K562 (cell line): ENCODE results near the gene WDR64. TPM values are rescaled to one million over a fixed set of nuclear protein-coding genes. Genes with fewer than 3 reads are reported as not detected.

Source experiments
- HMGN3 ChIP-seq: IDR thresholded peaks from 2 replicates; pipeline ENCODE4 v1.6.1; 2011; ENCODE audit warnings: borderline replicate concordance, low read depth, mild to moderate bottlenecking, mixed read lengths, low read length; ENCODE audit not compliant: insufficient read length; ENCODE audit errors: extremely low read depth
- LCOR ChIP-seq: sonication (generic); formaldehyde crosslinking; IDR thresholded peaks from 2 replicates; pipeline ENCODE4 v1.8.0; 2022; ENCODE audit warnings: mild to moderate bottlenecking, missing genetic modification reagents
- MAZ ChIP-seq, 2 experiments: fragments of 450-650 bp in 1 of 2; sonication (generic) in 1 of 2; formaldehyde crosslinking; IDR thresholded peaks in 1 of 2; conservative IDR thresholded peaks in 1 of 2; 2 replicates each; pipeline versions ENCODE4 v1.4.0 to v1.5.0; 2020; ENCODE audit warnings: mild to moderate bottlenecking in 1 of 2, missing genetic modification reagents in 1 of 2
- RCOR1 ChIP-seq, 2 experiments: IDR thresholded peaks; 2 replicates each; pipeline ENCODE4 v1.6.1; 2012; ENCODE audit warnings: low read depth in 2 of 2, low read length in 2 of 2, borderline replicate concordance in 1 of 2, improper control_type of control experiment in 1 of 2
- REST ChIP-seq, 2 experiments: fragments of 450-650 bp; formaldehyde crosslinking in 1 of 2; IDR thresholded peaks; 2 replicates each; pipeline versions ENCODE4 v1.4.0 to v1.6.1; 2014 to 2020; ENCODE audit warnings: mild to moderate bottlenecking in 2 of 2, borderline replicate concordance in 1 of 2, low read depth in 1 of 2
- RFX7 ChIP-seq: fragments of 250-450 bp; sonication (Bioruptor Pico); IDR thresholded peaks from 2 replicates; pipeline ENCODE4 v1.5.1; 2021; ENCODE audit warnings: mild to moderate bottlenecking
- SMAD4 ChIP-seq: fragments of 250-450 bp; sonication (Bioruptor Pico); conservative IDR thresholded peaks from 2 replicates; pipeline ENCODE4 v1.8.0; 2021; ENCODE audit warnings: inconsistent platforms, mild to moderate bottlenecking, moderate library complexity
- SMARCB1 ChIP-seq: IDR thresholded peaks from 2 replicates; pipeline ENCODE4 v1.6.1; 2011; ENCODE audit warnings: improper control_type of control experiment, low read depth; ENCODE audit not compliant: insufficient read length
- ZFP1 ChIP-seq: fragments of 450-650 bp; formaldehyde crosslinking; IDR thresholded peaks from 2 replicates; pipeline ENCODE4 v1.4.0; 2020; ENCODE audit warnings: mild to moderate bottlenecking, mixed read lengths
- ZNF436 ChIP-seq: fragments of 250-450, 450-650 bp; sonication (Bioruptor Pico); formaldehyde crosslinking; IDR thresholded peaks from 2 replicates; pipeline ENCODE4 v1.7.0; 2020; ENCODE audit warnings: mild to moderate bottlenecking
- polyA plus RNA-seq, 8 experiments: library from polyadenylated mRNA; depleted of rRNA in 4 of 8; stranded (reverse) in 5 of 8; unstranded in 3 of 8; fragments of >200 nt; fragmentation: Nextera tagmentation in 2 of 8; fragmentation: Illumina TruSeq in 1 of 8; extraction: Ambion mirVana in 2 of 8; extraction: Trizol in 1 of 8; gene quantifications; 2 replicates each; pipeline versions ENCODE4 v1.2.1 to v1.2.3, GENCODE V29; 2011 to 2014; ENCODE audit warnings: inconsistent platforms in 1 of 8, missing spikeins in 1 of 8
- total RNA-seq, 7 experiments: library from RNA; depleted of rRNA in 6 of 7; stranded (reverse); fragments of >200 nt in 6 of 7; fragmentation: Illumina TruSeq in 2 of 7; extraction: Trizol in 2 of 7; gene quantifications; 2 replicates each; pipeline versions ENCODE4 v1.2.1 to v1.2.3, GENCODE V29; 2011 to 2021; ENCODE audit warnings: low replicate concordance in 1 of 7
- TF ChIP-seq, protein P1 (sequence below): sonication (generic); formaldehyde crosslinking; IDR thresholded peaks from 2 replicates; pipeline ENCODE4 v1.8.1; 2023; ENCODE audit warnings: mild to moderate bottlenecking, missing genetic modification reagents
- TF ChIP-seq, protein P2 (sequence below): fragments of 250-450 bp; sonication (Bioruptor Pico); IDR thresholded peaks from 2 replicates; pipeline ENCODE4 v1.9.0; 2021; ENCODE audit warnings: mild to moderate bottlenecking, inconsistent platforms

Gene WDR64
- total and polyA plus RNA-seq, 9 of the 15 experiments (the other 6 are each of a cell fraction or from before 2014, with no cell fraction given) = 0.06 to 0.29 (median 0.19) TPM; not detected in 5

DNA sequence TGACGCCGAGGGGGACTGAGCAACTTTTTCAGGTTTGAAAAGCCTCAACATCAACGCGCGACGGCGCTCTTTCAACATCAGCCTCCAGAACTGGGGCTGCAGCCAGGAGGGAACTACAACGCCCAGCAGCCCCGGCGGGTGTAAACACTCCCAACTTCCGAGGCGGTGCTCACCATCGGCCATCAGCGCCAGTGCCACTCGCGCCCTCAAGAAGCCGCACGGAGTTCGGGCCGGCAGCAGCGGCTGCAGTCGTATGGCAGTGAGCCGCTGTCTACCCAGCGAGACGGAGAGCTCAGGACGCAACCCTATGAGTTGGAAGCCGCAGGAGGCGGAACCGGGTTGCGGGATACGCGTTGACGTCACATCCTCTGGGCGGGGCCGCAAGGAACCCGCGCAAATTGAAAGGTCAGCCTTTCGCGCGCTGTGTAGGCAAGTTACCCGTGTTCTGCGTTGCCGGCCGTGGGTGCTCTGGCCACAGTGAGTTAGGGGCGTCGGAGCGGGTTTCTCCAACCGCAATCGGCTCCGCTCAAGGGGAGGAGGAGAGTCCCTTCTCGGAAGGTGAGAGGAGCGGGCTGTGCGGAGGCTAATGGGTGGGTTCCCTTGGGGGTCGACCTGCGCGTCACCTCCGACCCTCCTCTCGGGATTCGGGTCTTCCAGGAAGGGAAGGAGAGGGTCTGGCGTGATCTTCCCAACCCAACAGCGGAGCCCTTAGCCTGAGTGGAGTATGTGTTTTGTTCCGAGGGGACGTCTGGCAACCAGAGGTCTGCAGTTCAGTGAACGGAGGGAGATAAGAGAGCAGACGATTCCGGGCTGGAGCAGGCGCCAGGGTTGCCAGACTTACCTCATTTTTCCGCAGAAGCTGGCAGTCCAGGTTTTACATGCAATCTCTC, 196.0 kb downstream of the WDR64 start, which contains the start of gene EXO1 (continued):
- TF ChIP-seq REST (IDR thresholded peaks at IDR 0.05; ENCODE audit: borderline replicate concordance) (no peak), REST (CRISPR knock-in tag; IDR thresholded peaks at IDR 0.05; ENCODE audit: low read depth) (peak; percentile 71), RFX7 (CRISPR knock-in tag) (no peak), HMGN3 (peak; percentile 78), ZFP1 (CRISPR knock-in tag) (no peak), MAZ (CRISPR knock-in tag; conservative IDR thresholded peaks at IDR 0.05 in 1 of 2, IDR thresholded peaks at IDR 0.05 in 1 of 2) (peak; percentile 84 to 90), LCOR (CRISPR knock-in tag) (peak; percentile 72), SMARCB1 (no peak), RCOR1 (IDR thresholded peaks at IDR 0.05; ENCODE audit: borderline replicate concordance in 1 of 2, low read depth in 2 of 2, low read length in 2 of 2) (peak; percentile 23 to 68; a peak in 2 of 4 replicates), SMAD4 (CRISPR knock-in tag) (peak; percentile 33; the same call in 1 of the 2 replicates), ZNF436 (no peak)
- TF ChIP-seq, protein P1, sequence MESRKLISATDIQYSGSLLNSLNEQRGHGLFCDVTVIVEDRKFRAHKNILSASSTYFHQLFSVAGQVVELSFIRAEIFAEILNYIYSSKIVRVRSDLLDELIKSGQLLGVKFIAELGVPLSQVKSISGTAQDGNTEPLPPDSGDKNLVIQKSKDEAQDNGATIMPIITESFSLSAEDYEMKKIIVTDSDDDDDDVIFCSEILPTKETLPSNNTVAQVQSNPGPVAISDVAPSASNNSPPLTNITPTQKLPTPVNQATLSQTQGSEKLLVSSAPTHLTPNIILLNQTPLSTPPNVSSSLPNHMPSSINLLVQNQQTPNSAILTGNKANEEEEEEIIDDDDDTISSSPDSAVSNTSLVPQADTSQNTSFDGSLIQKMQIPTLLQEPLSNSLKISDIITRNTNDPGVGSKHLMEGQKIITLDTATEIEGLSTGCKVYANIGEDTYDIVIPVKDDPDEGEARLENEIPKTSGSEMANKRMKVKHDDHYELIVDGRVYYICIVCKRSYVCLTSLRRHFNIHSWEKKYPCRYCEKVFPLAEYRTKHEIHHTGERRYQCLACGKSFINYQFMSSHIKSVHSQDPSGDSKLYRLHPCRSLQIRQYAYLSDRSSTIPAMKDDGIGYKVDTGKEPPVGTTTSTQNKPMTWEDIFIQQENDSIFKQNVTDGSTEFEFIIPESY = peak; percentile 72; the same call in 1 of the 2 replicates
- TF ChIP-seq, protein P2, sequence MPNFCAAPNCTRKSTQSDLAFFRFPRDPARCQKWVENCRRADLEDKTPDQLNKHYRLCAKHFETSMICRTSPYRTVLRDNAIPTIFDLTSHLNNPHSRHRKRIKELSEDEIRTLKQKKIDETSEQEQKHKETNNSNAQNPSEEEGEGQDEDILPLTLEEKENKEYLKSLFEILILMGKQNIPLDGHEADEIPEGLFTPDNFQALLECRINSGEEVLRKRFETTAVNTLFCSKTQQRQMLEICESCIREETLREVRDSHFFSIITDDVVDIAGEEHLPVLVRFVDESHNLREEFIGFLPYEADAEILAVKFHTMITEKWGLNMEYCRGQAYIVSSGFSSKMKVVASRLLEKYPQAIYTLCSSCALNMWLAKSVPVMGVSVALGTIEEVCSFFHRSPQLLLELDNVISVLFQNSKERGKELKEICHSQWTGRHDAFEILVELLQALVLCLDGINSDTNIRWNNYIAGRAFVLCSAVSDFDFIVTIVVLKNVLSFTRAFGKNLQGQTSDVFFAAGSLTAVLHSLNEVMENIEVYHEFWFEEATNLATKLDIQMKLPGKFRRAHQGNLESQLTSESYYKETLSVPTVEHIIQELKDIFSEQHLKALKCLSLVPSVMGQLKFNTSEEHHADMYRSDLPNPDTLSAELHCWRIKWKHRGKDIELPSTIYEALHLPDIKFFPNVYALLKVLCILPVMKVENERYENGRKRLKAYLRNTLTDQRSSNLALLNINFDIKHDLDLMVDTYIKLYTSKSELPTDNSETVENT (CRISPR knock-in tag) = peak; percentile 56; the same call in 1 of the 2 replicates
